Hepatocyte (in vitro differentiated cells): ENCODE measurements around the gene RAB1A.

Experiments
- CTCF ChIP-seq: fragments of 200-600 bp; sonication (generic); IDR thresholded peaks from 2 replicates; pipeline ENCODE4 v1.5.1; 2016; ENCODE audit warnings: antibody characterized with exemption, mild to moderate bottlenecking; ENCODE audit not compliant: poor library complexity
- EZH2 ChIP-seq: fragments of 200-600 bp; sonication (generic); IDR thresholded peaks from 2 replicates; pipeline ENCODE4 v1.6.1; 2016; ENCODE audit warnings: antibody characterized with exemption, mild to moderate bottlenecking, borderline replicate concordance
- EZH2phosphoT487 ChIP-seq: fragments of 200-600 bp; sonication (generic); IDR thresholded peaks from one replicate; pipeline ENCODE4 v1.6.1; 2018; ENCODE audit warnings: antibody characterized with exemption, mild to moderate bottlenecking, low read depth, moderate library complexity; ENCODE audit not compliant: unreplicated experiment, severe bottlenecking

DNA sequence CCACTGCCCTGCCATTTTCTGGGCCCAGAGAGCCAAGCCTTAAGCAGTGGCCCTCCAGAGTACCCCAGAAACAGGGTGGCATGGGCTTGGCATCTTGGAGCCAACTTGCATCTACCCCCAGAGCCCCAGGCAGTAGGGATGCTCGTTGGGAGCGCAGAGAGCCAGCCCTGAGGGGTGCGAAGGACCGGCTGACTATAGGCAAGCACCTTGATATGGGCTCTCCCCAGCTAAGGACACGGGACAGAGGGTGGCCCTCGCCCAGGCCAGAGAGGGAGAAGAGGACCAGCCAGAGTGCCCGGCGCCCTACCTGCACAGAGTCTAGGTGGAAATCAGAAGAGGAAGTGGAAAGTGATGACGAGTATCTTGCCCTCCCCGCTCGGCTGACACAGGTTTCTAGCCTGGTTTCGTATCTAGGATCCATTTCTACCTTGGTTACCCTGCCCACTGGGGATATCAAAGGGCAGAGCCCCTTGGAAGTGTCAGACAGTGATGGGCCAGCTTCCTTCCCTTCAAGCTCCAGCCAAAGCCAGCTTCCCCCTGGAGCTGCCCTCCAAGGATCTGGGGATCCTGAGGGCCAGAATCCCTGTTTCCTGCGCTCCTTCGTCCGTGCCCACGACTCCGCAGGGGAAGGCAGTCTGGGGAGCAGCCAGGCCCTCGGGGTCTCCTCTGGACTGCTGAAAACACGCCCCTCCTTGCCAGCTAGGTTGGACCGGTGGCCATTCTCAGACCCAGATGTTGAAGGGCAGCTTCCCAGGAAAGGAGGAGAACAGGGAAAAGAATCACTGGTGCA, 57.5 kb downstream of the RAB1A start:
- TF ChIP-seq CTCF = no peak
- no peak for TF ChIP-seq EZH2
- no peak for TF ChIP-seq EZH2phosphoT487
